Middle frontal gyrus (tissue), 1 donor: Measurements from ENCODE around the gene FREM1.

Experiments used
- DNase-seq: peaks from one replicate; pipeline ENCODE4 v3.0.0-alpha.2; 2015; ENCODE audit warnings: low spot score; ENCODE audit errors: extremely low spot score

Gene FREM1

GRCh38 chr9:14909601-14909960, 647 bp downstream of the FREM1 start:
- no peak for DNase-seq

GRCh38 chr9:14909181-14909580, 1.0 kb downstream of the FREM1 start:
- DNase-seq, result no peak

- DNase-seq, result no peak
These were observed 1.7 kb downstream of the FREM1 start for GRCh38 chr9:14908295-14909180.

- no peak for DNase-seq
These were observed 2.5 kb downstream of the FREM1 start for GRCh38 chr9:14907696-14908095.

- no peak for DNase-seq
These were observed 2.9 kb downstream of the FREM1 start for GRCh38 chr9:14907360-14907685.

- DNase-seq, result no peak
These were observed 3.4 kb downstream of the FREM1 start for GRCh38 chr9:14906644-14907359.

GRCh38 chr9:14906000-14906399, 4.2 kb downstream of the FREM1 start:
- DNase-seq, result no peak

- no peak for DNase-seq
These were observed 7.2 kb downstream of the FREM1 start for GRCh38 chr9:14903040-14903439.

- DNase-seq, result no peak
These were observed 7.7 kb downstream of the FREM1 start for GRCh38 chr9:14902561-14902960.

- no peak for DNase-seq
These were observed 10.4 kb downstream of the FREM1 start for GRCh38 chr9:14899815-14900193.

GRCh38 chr9:14899042-14899814, 11.0 kb downstream of the FREM1 start:
- DNase-seq, result no peak

GRCh38 chr9:14895806-14896205, 14.4 kb downstream of the FREM1 start:
- DNase-seq, result no peak

GRCh38 chr9:14893280-14893679, 16.9 kb downstream of the FREM1 start:
- no peak for DNase-seq

GRCh38 chr9:14891332-14891731, 18.9 kb downstream of the FREM1 start:
- no peak for DNase-seq

- no peak for DNase-seq
These were observed 20.8 kb downstream of the FREM1 start for GRCh38 chr9:14889451-14889850.

- DNase-seq, result no peak
These were observed 21.4 kb downstream of the FREM1 start for GRCh38 chr9:14888875-14889274.

GRCh38 chr9:14888272-14888671, 22.0 kb downstream of the FREM1 start:
- no peak for DNase-seq

GRCh38 chr9:14887149-14887548, 23.1 kb downstream of the FREM1 start:
- DNase-seq, result no peak

GRCh38 chr9:14883310-14883944, 26.8 kb downstream of the FREM1 start:
- no peak for DNase-seq

GRCh38 chr9:14882090-14882489, 28.1 kb downstream of the FREM1 start:
- DNase-seq, result no peak

GRCh38 chr9:14881006-14881405, 29.2 kb downstream of the FREM1 start:
- peak; percentile 10 for DNase-seq

- no peak for DNase-seq
These were observed 40.1 kb downstream of the FREM1 start for GRCh38 chr9:14870090-14870489.
